K562 (cell line): Measurements from ENCODE around the gene PPIF. TPM values are rescaled to one million over a fixed set of nuclear protein-coding genes. Genes with fewer than 3 reads are reported as not detected.

Experiments
- CBX3 ChIP-seq, 2 experiments: IDR thresholded peaks; 1 replicate in 1 of 2; 2 replicates in 1 of 2; pipeline ENCODE4 v1.6.1; 2012; ENCODE audit warnings: inconsistent platforms in 2 of 2, low read length in 2 of 2, borderline replicate concordance in 1 of 2, control low read depth in 1 of 2
- CREB1 ChIP-seq, 2 experiments: sonication (generic) in 1 of 2; formaldehyde crosslinking in 1 of 2; IDR thresholded peaks; 2 replicates each; pipeline versions ENCODE4 v1.6.1 to v1.8.0; 2012 to 2022; ENCODE audit warnings: inconsistent platforms in 1 of 2, mild to moderate bottlenecking in 1 of 2, missing genetic modification reagents in 1 of 2, moderate library complexity in 1 of 2
- E2F3 ChIP-seq: fragments of 250-450 bp; sonication (Bioruptor Pico); IDR thresholded peaks from 2 replicates; pipeline ENCODE4 v1.4.0; 2020; ENCODE audit warnings: mild to moderate bottlenecking
- HDAC6 ChIP-seq: IDR thresholded peaks from 2 replicates; pipeline ENCODE4 v1.6.1; 2012; ENCODE audit warnings: low read depth, mild to moderate bottlenecking, control low read depth, inconsistent platforms, low read length, moderate library complexity
- NEUROD1 ChIP-seq: fragments of 150-350 bp; IDR thresholded peaks from 2 replicates; pipeline ENCODE4 v1.6.1; 2014; ENCODE audit warnings: borderline replicate concordance, low read length, low read depth; ENCODE audit not compliant: partially characterized antibody
- POLR2AphosphoS5 ChIP-seq: IDR thresholded peaks from 2 replicates; pipeline ENCODE4 v1.6.1; 2011; ENCODE audit warnings: mild to moderate bottlenecking, low read depth, low read length, moderate library complexity; ENCODE audit not compliant: control insufficient read depth, insufficient read depth
- RBM17 ChIP-seq: fragments of 200-400 bp; formaldehyde crosslinking; IDR thresholded peaks from 2 replicates; pipeline ENCODE4 v1.6.1; 2017; ENCODE audit warnings: low read depth, mild to moderate bottlenecking, low read length, borderline replicate concordance
- TBP ChIP-seq: optimal IDR thresholded peaks from 2 replicates; pipeline ENCODE3; 2011; ENCODE audit warnings: low read depth, low read length, improper control_type of control experiment
- TEAD2 ChIP-seq: fragments of 450-650 bp; IDR thresholded peaks from 2 replicates; pipeline ENCODE4 v1.6.1; 2016; ENCODE audit warnings: missing genetic modification characterization, control low read depth, missing compliant biosample characterization
- TGIF2 ChIP-seq: sonication (generic); formaldehyde crosslinking; IDR thresholded peaks from 2 replicates; pipeline ENCODE4 v1.8.1; 2022; ENCODE audit warnings: mild to moderate bottlenecking, missing genetic modification reagents, moderate library complexity
- XRCC4 ChIP-seq: IDR thresholded peaks from one replicate; pipeline ENCODE4 v1.6.1; 2011; ENCODE audit not compliant: insufficient read depth, insufficient read length; ENCODE audit errors: extremely low read depth
- ZEB2 ChIP-seq: fragments of 450-650 bp; IDR thresholded peaks from 2 replicates; pipeline ENCODE4 v1.6.1; 2016
- polyA plus RNA-seq, 8 experiments: library from polyadenylated mRNA; depleted of rRNA in 4 of 8; stranded (reverse) in 5 of 8; unstranded in 3 of 8; fragments of >200 nt; fragmentation: Nextera tagmentation in 2 of 8; fragmentation: Illumina TruSeq in 1 of 8; extraction: Ambion mirVana in 2 of 8; extraction: Trizol in 1 of 8; gene quantifications; 2 replicates each; pipeline versions ENCODE4 v1.2.1 to v1.2.3, GENCODE V29; 2011 to 2014; ENCODE audit warnings: inconsistent platforms in 1 of 8, missing spikeins in 1 of 8
- total RNA-seq, 7 experiments: library from RNA; depleted of rRNA in 6 of 7; stranded (reverse); fragments of >200 nt in 6 of 7; fragmentation: Illumina TruSeq in 2 of 7; extraction: Trizol in 2 of 7; gene quantifications; 2 replicates each; pipeline versions ENCODE4 v1.2.1 to v1.2.3, GENCODE V29; 2011 to 2021; ENCODE audit warnings: low replicate concordance in 1 of 7
- TF ChIP-seq, protein P1 (sequence below), 2 experiments: fragments of 450-650 bp in 1 of 2; IDR thresholded peaks; 2 replicates each; pipeline ENCODE4 v1.6.1; 2011 to 2017; ENCODE audit warnings: low read depth in 2 of 2, antibody characterized with exemption in 1 of 2, borderline replicate concordance in 1 of 2, low read length in 1 of 2, mild to moderate bottlenecking in 1 of 2, mixed read lengths in 1 of 2; ENCODE audit not compliant: control insufficient read depth in 1 of 2
- TF ChIP-seq, protein P2 (sequence below): sonication (generic); formaldehyde crosslinking; IDR thresholded peaks from 2 replicates; pipeline ENCODE4 v1.9.0; 2022; ENCODE audit warnings: mild to moderate bottlenecking, missing genetic modification reagents
- TF ChIP-seq, protein P3 (sequence below): sonication (generic); formaldehyde crosslinking; IDR thresholded peaks from 2 replicates; pipeline ENCODE4 v1.8.0; 2022; ENCODE audit warnings: mild to moderate bottlenecking, missing genetic modification reagents
- TF ChIP-seq, protein P4 (sequence below), 2 experiments: IDR thresholded peaks; 2 replicates each; pipeline ENCODE4 v1.6.1; 2012; ENCODE audit warnings: improper control_type of control experiment in 2 of 2, low read depth in 2 of 2, low read length in 2 of 2, borderline replicate concordance in 1 of 2
- TF ChIP-seq, protein P5 (sequence below): sonication (generic); formaldehyde crosslinking; IDR thresholded peaks from 2 replicates; pipeline ENCODE4 v1.5.0; 2020; ENCODE audit warnings: missing genetic modification reagents

Gene PPIF
- total and polyA plus RNA-seq, 9 of the 15 experiments (the other 6 are each of a cell fraction or from before 2014, with no cell fraction given) = 40.9 to 287 (median 117) TPM

DNA sequence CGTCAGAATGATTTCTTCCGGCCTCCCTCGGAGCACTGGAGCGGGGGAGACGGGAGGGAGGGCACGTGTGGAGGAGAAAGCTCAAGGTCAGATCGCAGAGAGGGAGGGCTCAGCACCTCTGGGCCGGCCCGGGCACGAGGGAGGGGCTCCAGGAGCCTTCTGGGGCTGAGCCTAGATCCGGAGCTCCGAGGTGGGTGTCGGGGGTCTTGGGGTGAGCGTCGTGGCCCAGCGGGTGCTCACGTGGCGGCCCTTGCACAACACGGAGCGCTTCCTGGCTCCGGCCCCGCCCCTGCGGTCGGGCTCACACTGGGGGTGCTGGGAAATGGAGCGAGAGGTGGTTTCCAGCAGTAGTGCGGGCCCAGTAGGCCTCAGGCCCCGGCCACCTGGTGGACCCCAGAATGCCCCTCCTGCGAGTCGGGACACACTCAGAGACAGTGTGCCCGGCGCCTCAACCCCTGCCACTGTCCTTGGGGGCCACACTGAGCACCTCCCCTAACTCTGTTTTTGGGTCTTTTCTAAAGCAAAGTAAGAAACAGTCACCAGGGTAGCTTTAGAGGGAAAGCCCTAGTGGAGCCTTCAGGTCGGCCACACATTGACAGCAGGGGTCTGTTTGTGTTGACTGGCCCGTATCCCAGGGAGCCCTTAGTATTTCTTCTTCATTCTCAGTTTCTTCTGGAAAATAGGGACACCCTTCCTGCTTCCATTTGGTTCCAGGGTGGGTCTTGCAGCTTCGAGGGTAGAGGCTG lies 798 bp downstream of the PPIF start (continued):
- TF ChIP-seq, protein P1, sequence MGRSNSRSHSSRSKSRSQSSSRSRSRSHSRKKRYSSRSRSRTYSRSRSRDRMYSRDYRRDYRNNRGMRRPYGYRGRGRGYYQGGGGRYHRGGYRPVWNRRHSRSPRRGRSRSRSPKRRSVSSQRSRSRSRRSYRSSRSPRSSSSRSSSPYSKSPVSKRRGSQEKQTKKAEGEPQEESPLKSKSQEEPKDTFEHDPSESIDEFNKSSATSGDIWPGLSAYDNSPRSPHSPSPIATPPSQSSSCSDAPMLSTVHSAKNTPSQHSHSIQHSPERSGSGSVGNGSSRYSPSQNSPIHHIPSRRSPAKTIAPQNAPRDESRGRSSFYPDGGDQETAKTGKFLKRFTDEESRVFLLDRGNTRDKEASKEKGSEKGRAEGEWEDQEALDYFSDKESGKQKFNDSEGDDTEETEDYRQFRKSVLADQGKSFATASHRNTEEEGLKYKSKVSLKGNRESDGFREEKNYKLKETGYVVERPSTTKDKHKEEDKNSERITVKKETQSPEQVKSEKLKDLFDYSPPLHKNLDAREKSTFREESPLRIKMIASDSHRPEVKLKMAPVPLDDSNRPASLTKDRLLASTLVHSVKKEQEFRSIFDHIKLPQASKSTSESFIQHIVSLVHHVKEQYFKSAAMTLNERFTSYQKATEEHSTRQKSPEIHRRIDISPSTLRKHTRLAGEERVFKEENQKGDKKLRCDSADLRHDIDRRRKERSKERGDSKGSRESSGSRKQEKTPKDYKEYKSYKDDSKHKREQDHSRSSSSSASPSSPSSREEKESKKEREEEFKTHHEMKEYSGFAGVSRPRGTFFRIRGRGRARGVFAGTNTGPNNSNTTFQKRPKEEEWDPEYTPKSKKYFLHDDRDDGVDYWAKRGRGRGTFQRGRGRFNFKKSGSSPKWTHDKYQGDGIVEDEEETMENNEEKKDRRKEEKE (IDR thresholded peaks at IDR 0.05; ENCODE audit: borderline replicate concordance in 1 of 2, control insufficient read depth in 1 of 2, low read depth in 2 of 2, low read length in 1 of 2) = no peak
- TF ChIP-seq, protein P2, sequence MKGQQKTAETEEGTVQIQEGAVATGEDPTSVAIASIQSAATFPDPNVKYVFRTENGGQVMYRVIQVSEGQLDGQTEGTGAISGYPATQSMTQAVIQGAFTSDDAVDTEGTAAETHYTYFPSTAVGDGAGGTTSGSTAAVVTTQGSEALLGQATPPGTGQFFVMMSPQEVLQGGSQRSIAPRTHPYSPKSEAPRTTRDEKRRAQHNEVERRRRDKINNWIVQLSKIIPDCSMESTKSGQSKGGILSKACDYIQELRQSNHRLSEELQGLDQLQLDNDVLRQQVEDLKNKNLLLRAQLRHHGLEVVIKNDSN (CRISPR knock-in tag) = peak; percentile 86
- TF ChIP-seq RBM17 (no peak), TBP (no peak), TGIF2 (no peak), E2F3 (CRISPR knock-in tag) (peak; percentile 80), TEAD2 (tag) (no peak), CREB1 (IDR thresholded peaks at IDR 0.05) (no peak), CREB1 (CRISPR knock-in tag; IDR thresholded peaks at IDR 0.05) (no peak), CBX3 (IDR thresholded peaks at IDR 0.05; ENCODE audit: borderline replicate concordance in 1 of 2, low read length in 2 of 2) (no peak), ZEB2 (no peak), HDAC6 (no peak), POLR2AphosphoS5 (peak; percentile 1; the same call in 1 of the 2 replicates), NEUROD1 (no peak), XRCC4 (no peak)
- TF ChIP-seq, protein P3, sequence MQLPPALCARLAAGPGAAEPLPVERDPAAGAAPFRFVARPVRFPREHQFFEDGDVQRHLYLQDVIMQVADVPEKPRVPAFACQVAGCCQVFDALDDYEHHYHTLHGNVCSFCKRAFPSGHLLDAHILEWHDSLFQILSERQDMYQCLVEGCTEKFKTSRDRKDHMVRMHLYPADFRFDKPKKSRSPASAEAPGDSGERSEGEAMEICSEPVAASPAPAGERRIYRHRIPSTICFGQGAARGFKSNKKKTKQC (CRISPR knock-in tag) = peak; percentile 67
- TF ChIP-seq, protein P4, sequence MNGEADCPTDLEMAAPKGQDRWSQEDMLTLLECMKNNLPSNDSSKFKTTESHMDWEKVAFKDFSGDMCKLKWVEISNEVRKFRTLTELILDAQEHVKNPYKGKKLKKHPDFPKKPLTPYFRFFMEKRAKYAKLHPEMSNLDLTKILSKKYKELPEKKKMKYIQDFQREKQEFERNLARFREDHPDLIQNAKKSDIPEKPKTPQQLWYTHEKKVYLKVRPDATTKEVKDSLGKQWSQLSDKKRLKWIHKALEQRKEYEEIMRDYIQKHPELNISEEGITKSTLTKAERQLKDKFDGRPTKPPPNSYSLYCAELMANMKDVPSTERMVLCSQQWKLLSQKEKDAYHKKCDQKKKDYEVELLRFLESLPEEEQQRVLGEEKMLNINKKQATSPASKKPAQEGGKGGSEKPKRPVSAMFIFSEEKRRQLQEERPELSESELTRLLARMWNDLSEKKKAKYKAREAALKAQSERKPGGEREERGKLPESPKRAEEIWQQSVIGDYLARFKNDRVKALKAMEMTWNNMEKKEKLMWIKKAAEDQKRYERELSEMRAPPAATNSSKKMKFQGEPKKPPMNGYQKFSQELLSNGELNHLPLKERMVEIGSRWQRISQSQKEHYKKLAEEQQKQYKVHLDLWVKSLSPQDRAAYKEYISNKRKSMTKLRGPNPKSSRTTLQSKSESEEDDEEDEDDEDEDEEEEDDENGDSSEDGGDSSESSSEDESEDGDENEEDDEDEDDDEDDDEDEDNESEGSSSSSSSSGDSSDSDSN (IDR thresholded peaks at IDR 0.05; ENCODE audit: borderline replicate concordance in 1 of 2, low read depth in 2 of 2, low read length in 2 of 2) = no peak
- TF ChIP-seq, protein P5, sequence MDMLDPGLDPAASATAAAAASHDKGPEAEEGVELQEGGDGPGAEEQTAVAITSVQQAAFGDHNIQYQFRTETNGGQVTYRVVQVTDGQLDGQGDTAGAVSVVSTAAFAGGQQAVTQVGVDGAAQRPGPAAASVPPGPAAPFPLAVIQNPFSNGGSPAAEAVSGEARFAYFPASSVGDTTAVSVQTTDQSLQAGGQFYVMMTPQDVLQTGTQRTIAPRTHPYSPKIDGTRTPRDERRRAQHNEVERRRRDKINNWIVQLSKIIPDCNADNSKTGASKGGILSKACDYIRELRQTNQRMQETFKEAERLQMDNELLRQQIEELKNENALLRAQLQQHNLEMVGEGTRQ = peak; percentile 78
